GM12801 (cell line): ENCODE data around the gene FUT2.

Experiments used
- CTCF ChIP-seq: IDR thresholded peaks from one replicate; pipeline ENCODE4 v1.5.1; 2011; ENCODE audit warnings: control low read depth; ENCODE audit not compliant: insufficient read length; ENCODE audit errors: extremely low read depth

The FUT2 gene

GRCh38 chr19:48695743-48696352 lies at the start of gene FUT2:
Gene FUT2, plus strand, starts transcription at chr19:48695971. Its CDS starts 6,986 bp downstream, at chr19:48702957.
- no peak for TF ChIP-seq CTCF

DNA sequence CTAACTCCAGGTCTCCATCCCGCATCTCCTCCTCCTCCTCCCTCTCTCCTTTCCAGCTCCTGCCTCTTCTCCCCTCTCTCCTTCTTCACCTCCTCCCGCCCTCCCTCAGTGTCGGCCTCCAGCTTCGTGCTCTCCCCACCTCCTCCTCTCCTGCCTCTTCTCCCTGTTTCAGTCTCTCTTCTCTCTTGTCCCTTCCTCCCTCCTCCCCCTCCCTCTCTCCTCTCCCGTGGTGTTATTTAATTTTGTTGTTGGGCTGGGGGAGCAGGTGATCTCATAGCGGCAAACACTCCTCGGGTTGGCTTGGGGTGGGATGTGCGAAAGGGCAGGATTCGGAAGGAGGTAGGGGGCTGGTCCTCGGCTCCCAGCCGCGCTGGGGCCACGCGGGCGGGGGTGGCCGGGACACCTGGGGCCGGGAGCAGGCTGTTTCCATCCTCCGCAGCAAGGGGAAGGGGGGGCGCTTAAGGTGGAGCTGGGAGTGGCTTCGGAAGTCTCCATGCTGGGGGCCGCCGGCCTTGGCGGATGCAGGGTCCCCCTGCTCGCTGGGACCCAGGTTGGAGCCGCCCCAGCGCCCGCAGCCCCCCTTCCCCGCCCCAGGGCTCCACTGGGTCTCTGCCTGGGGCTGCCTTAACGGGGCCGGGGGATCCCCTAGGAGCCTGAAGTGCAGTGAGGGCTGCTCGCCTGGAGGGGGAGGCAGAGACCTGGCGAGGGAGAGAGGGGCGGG lies 49.6 kb upstream of the FUT2 start, which contains the start of gene CA11:
Gene CA11 (minus strand): TSS at position 187 of the 721 bp plus-strand sequence. CDS start 555 bp downstream, outside the sequence.
- no peak for TF ChIP-seq CTCF

DNA sequence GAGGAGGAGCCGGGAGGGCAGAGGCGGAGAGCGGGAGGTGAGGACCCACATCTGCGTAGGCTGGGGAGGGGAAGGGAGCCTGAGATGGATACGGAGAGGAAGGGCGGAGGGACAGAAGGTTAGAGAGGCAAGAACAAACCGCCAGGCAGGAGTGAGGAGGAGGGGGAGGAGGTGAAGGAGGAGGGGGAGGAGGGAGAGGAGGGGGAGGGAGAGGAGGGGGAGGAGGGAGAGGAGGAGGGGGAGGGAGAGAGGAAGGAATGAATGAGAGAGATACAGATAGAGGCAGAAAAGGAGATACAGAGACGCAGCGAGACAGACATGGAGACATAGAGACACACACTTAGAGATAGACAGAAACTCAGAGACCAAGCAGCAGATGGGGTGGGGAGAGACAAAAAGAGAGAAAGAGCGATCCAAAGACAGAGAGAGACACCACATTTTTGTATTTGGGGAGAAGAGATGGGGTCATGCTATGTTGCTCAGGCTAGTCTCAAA lies 49.0 kb upstream of the FUT2 start:
- TF ChIP-seq CTCF: no peak

DNA sequence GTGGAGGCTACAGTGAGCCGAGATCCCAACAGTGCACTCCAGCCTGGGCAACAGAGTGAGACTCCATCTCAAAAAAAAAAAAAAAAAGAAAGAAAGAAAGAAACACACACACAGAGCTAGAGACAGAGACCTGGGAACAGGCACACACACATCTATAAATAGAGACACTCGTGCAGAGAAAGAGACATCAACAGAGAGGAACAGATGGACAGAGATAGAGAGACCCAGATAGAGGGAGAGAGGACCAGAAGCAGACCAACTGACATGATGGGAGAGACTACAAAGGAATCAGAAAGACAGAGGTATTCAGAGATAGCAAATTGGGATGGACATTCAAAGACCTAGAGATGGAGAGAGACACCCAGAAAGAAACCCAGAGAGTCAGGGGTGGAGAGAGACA lies 47.6 kb upstream of the FUT2 start:
- no peak for TF ChIP-seq CTCF

GRCh38 chr19:48650974-48651682 lies 44.6 kb upstream of the FUT2 start:
- TF ChIP-seq CTCF: no peak

DNA sequence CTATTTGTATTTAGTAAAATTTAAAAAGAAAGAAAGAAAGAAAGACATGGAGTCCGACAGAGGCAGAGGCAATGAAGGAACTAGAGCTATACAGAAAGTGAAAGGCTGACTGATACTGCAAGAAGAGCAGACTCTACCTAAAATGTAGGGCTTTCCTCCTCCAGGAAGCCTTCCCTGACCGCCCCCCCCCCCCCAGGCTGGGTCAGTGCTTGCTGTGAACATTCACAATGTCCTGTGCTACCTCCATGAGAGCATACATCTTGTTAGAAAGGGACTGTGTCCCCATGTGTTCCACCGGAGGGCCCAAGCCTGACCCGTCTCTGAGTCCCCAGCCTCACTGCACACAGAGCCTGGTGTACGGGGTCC lies 44.1 kb upstream of the FUT2 start:
- no peak for TF ChIP-seq CTCF

- no peak for TF ChIP-seq CTCF
Measured at GRCh38 chr19:48654299-48655059, 41.3 kb upstream of the FUT2 start.
